ENCODE results near the gene SPSB4. TPM values are rescaled to one million over a fixed set of nuclear protein-coding genes. Genes with fewer than 3 reads are reported as not detected.

The SPSB4 gene
- total and polyA plus RNA-seq, 2 of the 13 experiments (the other 11 are each of a cell fraction or from before 2014, with no cell fraction given): not detected

GRCh38 chr3:141060327-141060726 is 9.2 kb downstream of the SPSB4 start:
- ATAC-seq: no peak

More at GRCh38 chr3:141060327-141060726, 9.2 kb downstream of the SPSB4 start:
- TF ChIP-seq MNT (IDR thresholded peaks at IDR 0.05): no peak
- TF ChIP-seq GMEB1 (CRISPR knock-in tag; IDR thresholded peaks at IDR 0.05; ENCODE audit: borderline replicate concordance): no peak
- no peak for TF ChIP-seq HBP1 (CRISPR knock-in tag; IDR thresholded peaks at IDR 0.05; ENCODE audit: low read depth)
- intact Hi-C loops (cut with micrococcal nuclease; ENCODE audit: unreplicated experiment): no loop called here
- H3K4me1 ChIP-seq (ENCODE audit: insufficient read depth, low read length): no peaks in the 10 kb centered on the region
- no peak overlapping the region for H3K27ac ChIP-seq (ENCODE audit: extremely low read length, insufficient read depth, low read length)
- WGBS (ENCODE audit: low lambda C conversion rate): 54% methylated on average over 3 of the region's 3 CpGs
- H3K4me3 ChIP-seq (replicated peaks in 1 of 3; ENCODE audit: insufficient read depth in 1 of 3, low read depth in 2 of 3, low read length in 3 of 3): no peak overlapping the region
- ChIA-PET POLR2A (no interaction called here), CTCF (ENCODE audit: low intra/inter-chr PET ratio, low total read pairs) (no interaction called here)
- no peaks in the 10 kb centered on the region for H3K9me3 ChIP-seq (ENCODE audit: low read length)
- no peaks in the 10 kb centered on the region for H4K20me1 ChIP-seq (ENCODE audit: insufficient read depth, low read length)
- H3K36me3 ChIP-seq (replicated peaks in 1 of 2; ENCODE audit: control insufficient read depth in 1 of 2, insufficient read depth in 2 of 2, low read length in 2 of 2): no peaks in the 10 kb centered on the region
- H2AFZ ChIP-seq (ENCODE audit: low read length): no peak overlapping the region
- FAIRE-seq: no peak
- no peaks in the 10 kb centered on the region for H3K79me2 ChIP-seq (ENCODE audit: insufficient read depth, low read length)
- peaks cover 5 to 30% of the 10 kb centered on the region in 2 experiments; a peak in 3 of 5 replicates for H3K27me3 ChIP-seq (ENCODE audit: control insufficient read depth in 1 of 2, insufficient read depth in 2 of 2, low read length in 2 of 2)
- H3K4me2 ChIP-seq (ENCODE audit: low read depth, low read length): no peak overlapping the region
- no TSS peak for BruUV-seq (replicated peaks)
- in situ Hi-C loops (cut with HindIII; ENCODE audit: extremely low pct_ligation_motif_present, low pct_unique_long_range_greater_than_20kb): no loop called here
- H3K9ac ChIP-seq (ENCODE audit: insufficient read depth, low read depth, low read length): no peak overlapping the region
- DNase-seq (ENCODE audit: low spot score): no peak
